HG02571 (cell line): ENCODE measurements around the gene TTC6.

ENCODE experiments used
- ATAC-seq: cut with Tn5 transposase; IDR thresholded peaks from one replicate; pipeline ENCODE4 v1.9.1; 2021; ENCODE audit warnings: mild to moderate bottlenecking, moderate library complexity; ENCODE audit not compliant: unreplicated experiment

Gene TTC6

GRCh38 chr14:37618498-37619028 is 23.1 kb downstream of the TTC6 start:
- no peak for ATAC-seq

- ATAC-seq: no peak
These were observed 25.4 kb downstream of the TTC6 start for GRCh38 chr14:37620856-37621255.

- ATAC-seq: no peak
These were observed 26.9 kb downstream of the TTC6 start for GRCh38 chr14:37622231-37622923.

GRCh38 chr14:37623426-37623951 is 28.1 kb downstream of the TTC6 start:
- ATAC-seq: no peak

GRCh38 chr14:37623971-37624370 is 28.5 kb downstream of the TTC6 start:
- ATAC-seq: no peak

- ATAC-seq: no peak
These were observed 30.5 kb downstream of the TTC6 start for GRCh38 chr14:37625597-37626595.

GRCh38 chr14:37637341-37637740 is 41.9 kb downstream of the TTC6 start:
- ATAC-seq: no peak

- ATAC-seq: no peak
These were observed 43.2 kb downstream of the TTC6 start for GRCh38 chr14:37638599-37638998.

GRCh38 chr14:37641117-37641516 is 45.7 kb downstream of the TTC6 start:
- no peak for ATAC-seq

GRCh38 chr14:37642125-37642524 is 46.7 kb downstream of the TTC6 start:
- ATAC-seq: no peak

- ATAC-seq: no peak
These were observed 48.3 kb downstream of the TTC6 start for GRCh38 chr14:37643701-37644100.
